ENCODE results near the gene ERBB4. TPM values are rescaled to one million over a fixed set of nuclear protein-coding genes. Genes with fewer than 3 reads are reported as not detected.
A peak's percentile ranks its signal among the peaks of the same experiment; 100 is the strongest.

Gene ERBB4
- total RNA-seq, 1 experiment from 2014 or later: 0.15 TPM

DNA sequence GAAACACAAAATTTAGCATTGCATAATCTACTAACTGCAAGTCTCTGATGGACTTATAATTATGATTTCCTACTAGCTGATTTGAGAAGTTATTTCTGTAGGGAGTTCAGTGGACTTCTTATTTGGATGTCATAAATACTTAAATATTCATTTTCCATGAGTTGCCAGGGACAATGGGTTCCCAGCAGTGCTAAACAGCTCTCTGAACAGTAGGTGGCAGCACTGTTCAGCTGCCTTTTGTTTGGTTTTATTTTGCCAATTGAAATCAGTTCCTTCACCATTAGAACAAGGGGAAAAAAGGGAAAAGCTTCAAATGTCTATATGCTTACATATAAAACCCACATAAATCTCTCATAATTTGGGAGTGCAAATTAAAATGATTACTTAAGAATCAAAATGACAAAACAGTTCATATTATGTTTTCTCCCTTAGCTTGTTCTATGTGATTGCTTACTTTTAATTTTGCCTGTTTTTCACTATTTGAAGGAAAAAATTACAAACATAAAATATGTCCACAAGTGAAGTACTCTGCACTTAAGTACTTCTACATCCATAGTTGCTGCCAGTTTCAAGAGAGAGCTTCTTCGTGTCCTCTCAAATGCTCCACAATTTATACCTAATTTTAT lies 1083.3 kb downstream of the ERBB4 start:
- no peak overlapping the region for H3K4me3 ChIP-seq (ENCODE audit: low read depth in 2 of 2, low read length in 2 of 2)
- POLR2A ChIA-PET: no interaction called here

GRCh38 chr2:211454679-211455078 lies 1083.9 kb downstream of the ERBB4 start:
- TF ChIP-seq, protein P1, sequence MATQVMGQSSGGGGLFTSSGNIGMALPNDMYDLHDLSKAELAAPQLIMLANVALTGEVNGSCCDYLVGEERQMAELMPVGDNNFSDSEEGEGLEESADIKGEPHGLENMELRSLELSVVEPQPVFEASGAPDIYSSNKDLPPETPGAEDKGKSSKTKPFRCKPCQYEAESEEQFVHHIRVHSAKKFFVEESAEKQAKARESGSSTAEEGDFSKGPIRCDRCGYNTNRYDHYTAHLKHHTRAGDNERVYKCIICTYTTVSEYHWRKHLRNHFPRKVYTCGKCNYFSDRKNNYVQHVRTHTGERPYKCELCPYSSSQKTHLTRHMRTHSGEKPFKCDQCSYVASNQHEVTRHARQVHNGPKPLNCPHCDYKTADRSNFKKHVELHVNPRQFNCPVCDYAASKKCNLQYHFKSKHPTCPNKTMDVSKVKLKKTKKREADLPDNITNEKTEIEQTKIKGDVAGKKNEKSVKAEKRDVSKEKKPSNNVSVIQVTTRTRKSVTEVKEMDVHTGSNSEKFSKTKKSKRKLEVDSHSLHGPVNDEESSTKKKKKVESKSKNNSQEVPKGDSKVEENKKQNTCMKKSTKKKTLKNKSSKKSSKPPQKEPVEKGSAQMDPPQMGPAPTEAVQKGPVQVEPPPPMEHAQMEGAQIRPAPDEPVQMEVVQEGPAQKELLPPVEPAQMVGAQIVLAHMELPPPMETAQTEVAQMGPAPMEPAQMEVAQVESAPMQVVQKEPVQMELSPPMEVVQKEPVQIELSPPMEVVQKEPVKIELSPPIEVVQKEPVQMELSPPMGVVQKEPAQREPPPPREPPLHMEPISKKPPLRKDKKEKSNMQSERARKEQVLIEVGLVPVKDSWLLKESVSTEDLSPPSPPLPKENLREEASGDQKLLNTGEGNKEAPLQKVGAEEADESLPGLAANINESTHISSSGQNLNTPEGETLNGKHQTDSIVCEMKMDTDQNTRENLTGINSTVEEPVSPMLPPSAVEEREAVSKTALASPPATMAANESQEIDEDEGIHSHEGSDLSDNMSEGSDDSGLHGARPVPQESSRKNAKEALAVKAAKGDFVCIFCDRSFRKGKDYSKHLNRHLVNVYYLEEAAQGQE (IDR thresholded peaks at IDR 0.05; ENCODE audit: insufficient read depth in 1 of 2, low read depth in 2 of 2, low read length in 1 of 2): no peak
- TF ChIP-seq CTCF (IDR thresholded peaks at IDR 0.05): no peak
- no peak for TF ChIP-seq TCF7L2 (IDR thresholded peaks at IDR 0.05; ENCODE audit: low read depth, low read length)
- no peak for TF ChIP-seq SIN3A (IDR thresholded peaks at IDR 0.05; ENCODE audit: borderline replicate concordance, insufficient read depth, low read depth, low read length)
- no peak for TF ChIP-seq POLR2AphosphoS5 (IDR thresholded peaks at IDR 0.05; ENCODE audit: low read depth, low read length)
- no peaks in the 10 kb centered on the region for H3K36me3 ChIP-seq (ENCODE audit: control insufficient read depth, insufficient read depth, low read length)
- intact Hi-C loops (cut with micrococcal nuclease; ENCODE audit: unreplicated experiment): loop anchor here (10.0 kb wide), 1 partner anchor 370 kb away; no protein-coding TSS in a partner anchor
- ATAC-seq: no peak
- H3K4me1 ChIP-seq (ENCODE audit: control insufficient read depth, insufficient read depth, low read length): no peaks in the 10 kb centered on the region
- in situ Hi-C loops (cut with HindIII; ENCODE audit: low pct_unique_long_range_greater_than_20kb, low sequenced_read_pairs): no loop called here
- H3K9me3 ChIP-seq (ENCODE audit: control insufficient read depth, insufficient read depth, low read depth, low read length): no peaks in the 10 kb centered on the region
- H3K4me3 ChIP-seq (ENCODE audit: low read depth in 2 of 2, low read length in 2 of 2): no peak overlapping the region
- no peak overlapping the region for H3K27ac ChIP-seq (ENCODE audit: low read length)
- H3K27me3 ChIP-seq (ENCODE audit: control insufficient read depth, insufficient read depth, low read length): no peaks in the 10 kb centered on the region
- DNase-seq (ENCODE audit: low read depth, low spot score): no peak
- ChIA-PET POLR2A (no interaction called here), CTCF (interaction anchor here (0.7 kb wide), 1 partner anchor 276 kb away, joined by 3 read pairs; no protein-coding TSS in a partner anchor)
- no TSS peak for BruUV-seq (replicated peaks)

More for the DNA sequence above, 1083.3 kb downstream of the ERBB4 start:
- in situ Hi-C loops (cut with HindIII; ENCODE audit: low pct_unique_long_range_greater_than_20kb, low sequenced_read_pairs): no loop called here
- DNase-seq (ENCODE audit: low read depth, low spot score): peak; percentile 46
- peak; percentile 71; the same call in 1 of the 2 replicates for ATAC-seq
- H3K27ac ChIP-seq (ENCODE audit: low read length): no peak overlapping the region
- H3K36me3 ChIP-seq (ENCODE audit: control insufficient read depth, insufficient read depth, low read length): no peaks in the 10 kb centered on the region
- intact Hi-C loops (cut with micrococcal nuclease; ENCODE audit: unreplicated experiment): loop anchor here (10.0 kb wide), 1 partner anchor 371 kb away; no protein-coding TSS in a partner anchor
- no peaks in the 10 kb centered on the region for H3K4me1 ChIP-seq (ENCODE audit: control insufficient read depth, insufficient read depth, low read length)
- no TSS peak for BruUV-seq (replicated peaks)
- H3K27me3 ChIP-seq (ENCODE audit: control insufficient read depth, insufficient read depth, low read length): no peaks in the 10 kb centered on the region
- peak; percentile 88; the same call in 1 of the 2 replicates for TF ChIP-seq CTCF (IDR thresholded peaks at IDR 0.05)
- TF ChIP-seq POLR2AphosphoS5 (IDR thresholded peaks at IDR 0.05; ENCODE audit: low read depth, low read length): no peak
- no peaks in the 10 kb centered on the region for H3K9me3 ChIP-seq (ENCODE audit: control insufficient read depth, insufficient read depth, low read depth, low read length)
- CTCF ChIA-PET: interaction anchor here (0.7 kb wide), 1 partner anchor 276 kb away, joined by 3 read pairs; no protein-coding TSS in a partner anchor
